GM21723 (cell line): ENCODE measurements around the gene MRAP2.
A peak's percentile ranks its signal among the peaks of the same experiment; 100 is the strongest.

Source experiments
- ATAC-seq: cut with Tn5 transposase; IDR thresholded peaks from one replicate; pipeline ENCODE4 v1.9.1; 2021; ENCODE audit warnings: mild to moderate bottlenecking, moderate library complexity; ENCODE audit not compliant: unreplicated experiment

The MRAP2 gene, protein sequence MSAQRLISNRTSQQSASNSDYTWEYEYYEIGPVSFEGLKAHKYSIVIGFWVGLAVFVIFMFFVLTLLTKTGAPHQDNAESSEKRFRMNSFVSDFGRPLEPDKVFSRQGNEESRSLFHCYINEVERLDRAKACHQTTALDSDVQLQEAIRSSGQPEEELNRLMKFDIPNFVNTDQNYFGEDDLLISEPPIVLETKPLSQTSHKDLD

GRCh38 chr6:84033523-84034451, at the start of gene MRAP2:
MRAP2 (plus strand) TSS chr6:84033772; CDS start chr6:84055319, 21,547 bp downstream.
- peak; percentile 67 for ATAC-seq

DNA sequence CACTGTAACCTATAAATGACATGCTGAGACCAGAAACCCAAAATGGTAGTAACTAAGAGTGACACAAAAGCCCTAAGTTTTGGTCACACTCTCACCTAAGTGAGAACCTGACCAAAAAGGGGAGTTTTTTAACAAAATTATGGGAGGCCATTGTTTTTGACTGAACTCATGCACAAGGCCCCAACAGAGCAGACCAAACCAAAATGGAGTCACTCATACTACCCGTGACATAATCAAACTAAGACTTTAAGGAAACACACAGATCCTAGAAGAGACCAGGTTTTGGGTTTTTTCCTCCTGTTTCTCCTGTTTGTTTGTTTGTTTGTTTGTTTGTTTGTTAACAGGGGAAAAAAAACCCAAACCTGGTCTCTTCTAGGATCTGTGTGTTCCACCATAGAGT, 49.2 kb upstream of the MRAP2 start:
- no peak for ATAC-seq

DNA sequence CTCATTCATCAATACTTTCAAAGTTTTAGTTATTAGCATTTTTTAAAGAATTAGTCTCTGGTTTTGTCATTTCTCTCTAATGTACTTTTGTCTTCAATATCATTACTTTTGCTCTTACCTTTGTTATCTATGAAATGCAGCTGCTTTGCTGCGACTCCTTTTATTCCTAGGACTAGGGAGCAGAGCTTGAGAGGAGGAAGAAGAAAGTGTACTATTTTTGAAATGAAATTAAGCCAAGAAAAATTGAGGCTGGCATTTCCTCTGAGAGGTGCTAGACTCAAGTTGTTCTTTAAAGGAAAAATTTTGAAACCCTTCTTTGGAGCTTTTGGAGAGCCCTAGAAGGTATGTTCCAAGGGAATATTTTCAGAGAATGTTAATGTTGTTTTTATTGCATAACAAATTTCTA, 48.3 kb upstream of the MRAP2 start:
- ATAC-seq = no peak

DNA sequence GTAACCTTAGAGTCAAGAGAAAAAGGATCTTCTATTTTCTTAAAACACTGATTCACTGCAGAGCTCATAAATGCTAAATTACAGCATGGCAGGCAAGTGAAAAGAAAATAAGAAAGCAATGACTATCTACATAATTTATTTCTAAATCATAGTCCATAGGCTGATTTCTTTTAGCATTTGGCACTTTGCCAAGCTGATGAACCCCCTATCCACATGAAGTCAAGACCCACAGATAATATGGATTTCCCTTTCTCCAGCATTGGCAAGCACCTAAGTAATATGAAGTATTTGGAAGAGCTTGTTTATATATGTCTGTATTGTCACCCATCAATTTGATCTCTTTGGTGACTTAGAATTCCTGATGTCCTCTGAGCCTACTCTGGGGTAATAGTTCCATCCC, 47.9 kb upstream of the MRAP2 start:
- ATAC-seq = no peak

- ATAC-seq = no peak
Observed at GRCh38 chr6:83998021-83998584, 35.5 kb upstream of the MRAP2 start.

- ATAC-seq = no peak
Observed at GRCh38 chr6:84001119-84001518, 32.5 kb upstream of the MRAP2 start.

- no peak for ATAC-seq
Observed at GRCh38 chr6:84002226-84002625, 31.3 kb upstream of the MRAP2 start.

DNA sequence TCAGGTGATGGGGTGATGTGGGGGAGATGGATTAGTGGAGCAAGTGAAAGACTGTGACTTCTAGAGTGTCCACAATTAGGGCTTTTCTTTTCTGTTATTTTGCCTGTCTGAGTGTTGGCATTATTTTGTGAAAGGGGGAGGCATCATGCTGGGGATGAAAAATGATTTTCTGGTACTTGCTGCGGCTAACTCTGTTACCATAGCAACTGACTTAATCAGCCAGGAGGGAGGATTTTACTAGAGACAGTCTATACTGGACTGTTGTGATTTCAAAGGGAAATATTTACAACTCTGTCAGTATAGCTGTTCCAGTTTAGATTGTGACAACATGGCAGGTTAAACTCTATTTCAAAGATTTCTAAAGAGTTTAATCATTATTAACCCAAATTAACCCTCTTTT, 30.4 kb upstream of the MRAP2 start:
- ATAC-seq = no peak

DNA sequence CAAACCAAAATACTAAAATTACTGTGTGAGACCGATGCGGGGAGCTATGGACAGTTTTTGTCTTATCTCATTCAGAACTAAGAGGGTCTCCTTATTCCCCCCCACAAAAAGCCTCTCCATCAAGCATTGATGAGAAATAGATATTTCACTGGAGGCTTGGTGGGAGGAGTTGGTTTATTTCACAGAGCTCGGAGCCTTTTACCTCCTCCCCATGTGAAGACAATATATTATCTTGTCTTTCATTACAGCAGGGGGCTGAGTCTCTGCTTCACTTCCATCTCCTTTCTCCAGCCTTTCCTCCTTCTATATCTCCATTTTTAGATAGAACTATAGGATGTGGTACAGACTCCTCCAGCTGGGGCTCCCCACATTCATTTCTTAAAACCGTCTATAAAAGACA, 29.9 kb upstream of the MRAP2 start:
- no peak for ATAC-seq

DNA sequence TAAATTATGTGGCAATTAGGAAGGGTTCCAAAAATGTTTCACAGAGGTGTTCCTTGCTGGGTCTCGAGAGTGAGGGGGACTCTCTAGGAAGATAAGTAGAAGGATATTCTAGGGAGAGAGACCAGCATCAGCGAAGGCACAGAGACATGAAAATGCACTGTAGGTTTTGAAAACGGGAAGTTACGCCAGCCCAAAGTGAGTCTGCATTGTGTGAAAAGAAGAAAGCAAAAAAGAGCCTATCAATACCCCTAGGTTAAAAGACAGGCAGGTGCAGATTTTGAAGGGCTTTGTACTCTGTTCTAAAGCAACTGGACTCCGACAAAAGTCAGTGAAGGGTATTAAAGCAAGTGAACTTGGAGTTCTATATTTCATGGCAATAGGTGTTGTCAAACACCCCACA, 25.7 kb upstream of the MRAP2 start:
- no peak for ATAC-seq

DNA sequence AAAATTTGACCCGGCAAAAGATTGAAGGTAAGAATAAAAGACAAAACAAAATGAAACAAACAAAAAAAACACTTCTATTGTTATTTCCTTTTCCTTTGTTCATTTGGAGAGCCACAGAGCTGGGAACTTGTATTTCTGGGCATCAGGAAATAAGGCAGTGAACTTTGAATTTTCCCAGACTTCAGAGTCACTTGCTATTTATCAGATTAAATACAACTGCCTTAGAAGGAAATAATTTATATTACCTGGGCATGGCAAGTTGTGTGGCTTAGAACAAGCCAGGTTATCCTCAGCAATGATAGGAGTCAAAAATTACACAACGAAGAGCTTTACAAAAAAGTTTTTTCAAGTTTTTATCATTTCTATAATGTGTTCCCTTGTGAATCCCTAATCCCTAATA, 20.2 kb upstream of the MRAP2 start:
- ATAC-seq = no peak

DNA sequence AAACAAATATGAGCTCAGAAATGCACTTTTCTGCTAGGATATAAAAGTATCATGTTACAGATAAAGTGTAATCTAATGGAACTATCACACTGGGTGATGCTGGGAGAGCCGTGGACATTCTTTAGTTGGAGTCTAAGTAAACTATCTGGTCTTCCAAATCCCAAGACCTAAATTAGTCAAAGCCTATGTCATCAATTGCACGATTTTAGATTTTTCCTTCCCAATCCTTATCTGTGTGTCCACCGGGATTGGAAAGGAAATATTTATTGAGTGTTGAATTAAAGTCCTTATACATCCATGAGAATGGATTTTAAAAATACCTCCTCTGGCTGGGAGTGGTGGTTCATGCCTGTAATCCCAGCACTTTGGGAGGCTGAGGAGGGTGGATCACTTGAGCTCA, 19.6 kb upstream of the MRAP2 start:
- ATAC-seq = no peak

DNA sequence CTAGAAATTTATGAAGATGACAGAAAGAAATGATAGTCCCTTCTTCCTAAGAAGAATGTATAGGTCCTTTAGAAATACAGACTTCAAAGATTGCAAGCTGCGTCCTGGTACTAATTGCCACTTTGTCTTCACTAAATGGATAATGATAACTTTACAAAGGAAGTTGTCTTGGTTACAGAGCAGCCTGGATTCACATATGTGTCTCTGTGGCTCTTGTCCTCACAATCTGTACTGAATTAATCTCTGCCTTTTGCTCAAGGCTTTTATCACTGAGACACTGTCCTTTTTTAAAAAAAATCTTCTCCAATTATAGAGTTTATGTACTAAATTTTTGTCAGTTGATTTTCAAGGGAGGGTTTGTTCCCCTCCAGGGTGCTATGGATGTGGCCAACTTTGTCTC, 17.5 kb upstream of the MRAP2 start:
- ATAC-seq = no peak

DNA sequence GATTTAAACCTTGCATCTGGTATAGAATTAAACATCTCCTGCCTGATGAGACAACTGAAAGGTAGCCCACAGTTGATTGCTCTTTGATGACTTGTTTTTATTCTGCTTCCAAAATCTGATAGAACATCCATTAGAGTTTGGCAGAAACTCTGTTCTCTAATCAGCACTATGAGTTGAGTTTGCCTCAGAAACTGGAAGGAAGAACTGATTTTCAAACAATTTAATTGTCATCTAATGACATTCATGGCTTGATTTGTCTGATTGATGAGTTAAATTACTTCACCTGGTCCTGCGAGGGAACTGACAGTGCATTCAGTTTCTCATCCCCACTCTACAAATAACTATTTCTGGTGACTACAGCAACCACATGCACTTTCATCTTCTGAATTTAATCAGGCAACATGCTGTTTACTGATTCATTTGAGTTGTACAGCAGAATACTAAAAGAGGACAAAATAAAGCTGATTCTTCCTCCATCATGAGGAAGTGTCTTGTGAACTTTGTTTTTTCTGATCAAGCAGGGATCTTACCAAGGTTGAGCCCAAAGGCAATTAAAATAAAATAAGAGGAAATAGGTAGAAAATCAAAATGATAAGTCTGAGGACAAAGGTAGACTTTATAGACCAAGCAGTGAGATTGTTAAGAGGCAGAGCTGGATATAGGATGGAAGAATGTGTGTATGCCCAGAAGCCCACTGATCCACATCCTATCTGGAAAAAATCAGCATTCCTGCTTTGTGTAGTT, 15.7 kb upstream of the MRAP2 start:
- no peak for ATAC-seq

DNA sequence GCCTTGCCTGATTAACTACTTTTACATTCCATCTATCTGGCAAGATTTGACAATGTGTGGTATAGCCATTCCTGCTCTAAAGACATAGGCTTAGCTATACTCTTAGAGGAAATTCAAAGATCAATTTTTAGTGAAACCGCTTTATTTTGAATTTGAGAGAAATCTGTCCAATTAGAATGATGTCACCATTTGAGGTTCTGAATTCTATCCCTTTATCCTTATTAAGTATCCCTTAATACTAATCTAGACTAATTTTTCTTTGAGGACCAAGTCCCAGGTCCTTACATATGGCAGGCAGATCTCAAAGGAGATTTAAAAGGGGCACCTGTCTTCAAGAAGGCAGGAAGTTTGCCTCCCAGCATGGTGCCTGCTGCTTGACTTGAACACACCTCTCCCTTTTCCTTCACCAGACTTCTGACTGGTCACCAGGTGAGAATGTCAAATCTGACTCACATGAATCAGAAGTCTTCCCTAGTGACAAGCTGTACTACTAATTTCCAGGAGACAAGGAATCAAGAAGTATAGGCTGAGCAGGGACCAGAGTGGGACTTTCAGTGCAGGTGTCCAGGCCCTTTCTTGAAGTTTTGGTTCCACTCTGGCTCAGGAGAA, 15.0 kb upstream of the MRAP2 start:
- ATAC-seq = no peak

DNA sequence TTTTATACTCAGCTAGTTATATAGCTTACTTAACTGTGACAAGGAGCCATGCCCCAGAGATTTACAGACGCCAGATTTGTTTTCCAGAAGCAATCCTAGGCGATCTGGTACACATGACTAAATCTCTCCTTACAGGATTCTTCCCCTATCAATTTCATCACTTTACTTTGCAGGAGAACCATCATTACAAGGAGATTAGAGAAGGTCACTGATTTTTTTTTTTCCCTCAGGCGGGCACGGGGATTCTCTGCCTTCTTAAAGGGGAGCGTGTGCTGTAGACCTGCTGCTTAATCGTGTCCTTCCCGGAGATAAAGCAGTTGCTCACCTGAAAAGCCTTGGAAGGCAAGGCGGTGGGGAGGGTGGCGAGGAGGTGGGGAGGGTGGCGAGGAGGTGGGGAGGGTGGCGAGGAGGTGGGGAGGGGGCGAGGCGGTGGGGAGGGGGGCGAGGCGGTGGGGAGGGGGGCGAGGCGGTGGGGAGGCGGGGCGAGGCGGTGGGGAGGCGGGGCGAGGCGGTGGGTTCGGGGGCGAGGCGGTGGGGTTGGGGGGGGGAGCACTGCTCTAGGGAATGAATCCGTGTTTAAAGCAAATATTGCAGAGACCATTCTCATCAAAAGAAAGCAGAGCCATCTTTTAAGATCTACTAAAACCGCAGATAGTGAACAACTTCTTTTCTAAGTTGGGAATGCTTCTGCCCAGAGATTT, 14.3 kb upstream of the MRAP2 start:
- ATAC-seq = no peak

GRCh38 chr6:84019842-84020211, 13.7 kb upstream of the MRAP2 start:
- ATAC-seq = no peak

GRCh38 chr6:84021625-84022024, 11.9 kb upstream of the MRAP2 start:
- ATAC-seq = no peak

- no peak for ATAC-seq
Observed at GRCh38 chr6:84026721-84027164, 6.8 kb upstream of the MRAP2 start.
